Activated T-helper 2 cell treated with anti-CD3 and anti-CD28 coated beads, Interferon-gamma antibody, Interleukin-2, Interleukin-4, amounts not matched to agents 10 μg/mL and 5 μg/mL and 100 μg/mL, durations not matched to agents 14 hours and 24 hours and 36 hours (primary cell): Measurements from ENCODE around the gene CCL2. TPM values are rescaled to one million over a fixed set of nuclear protein-coding genes. Genes with fewer than 3 reads are reported as not detected.

Source experiments
- DNase-seq: peaks from one replicate; pipeline ENCODE4 v3.0.0; 2021; ENCODE audit warnings: low spot score
- H3K27ac Mint-ChIP-seq: one replicate; pipeline ENCODE4 v1.8.0; 2021; ENCODE audit warnings: mixed read lengths
- H3K27me3 Mint-ChIP-seq: one replicate; pipeline ENCODE4 v1.8.0; 2021; ENCODE audit warnings: low read depth, mixed read lengths
- H3K36me3 Mint-ChIP-seq: one replicate; pipeline ENCODE4 v1.8.0; 2021; ENCODE audit warnings: low read depth, mixed read lengths
- H3K4me1 Mint-ChIP-seq: one replicate; pipeline ENCODE4 v1.8.0; 2021; ENCODE audit warnings: low read depth, mixed read lengths
- H3K4me3 Mint-ChIP-seq: one replicate; pipeline ENCODE4 v1.8.0; 2021; ENCODE audit warnings: low read depth, mild to moderate bottlenecking, moderate library complexity, mixed read lengths
- H3K9me3 Mint-ChIP-seq: one replicate; pipeline ENCODE4 v1.8.0; 2021; ENCODE audit warnings: mixed read lengths
- intact Hi-C: fragments of 100-400 bp; cut with micrococcal nuclease; formaldehyde crosslinking; loops from one replicate; pipeline ENCODE4 v1.15.1; 2023
- total RNA-seq: library from RNA; stranded (reverse); gene quantifications from 2 replicates; pipeline ENCODE4 v1.2.3, GENCODE V29; 2022

The CCL2 gene
- total RNA-seq, 1 donor from 2014 or later: not detected

DNA sequence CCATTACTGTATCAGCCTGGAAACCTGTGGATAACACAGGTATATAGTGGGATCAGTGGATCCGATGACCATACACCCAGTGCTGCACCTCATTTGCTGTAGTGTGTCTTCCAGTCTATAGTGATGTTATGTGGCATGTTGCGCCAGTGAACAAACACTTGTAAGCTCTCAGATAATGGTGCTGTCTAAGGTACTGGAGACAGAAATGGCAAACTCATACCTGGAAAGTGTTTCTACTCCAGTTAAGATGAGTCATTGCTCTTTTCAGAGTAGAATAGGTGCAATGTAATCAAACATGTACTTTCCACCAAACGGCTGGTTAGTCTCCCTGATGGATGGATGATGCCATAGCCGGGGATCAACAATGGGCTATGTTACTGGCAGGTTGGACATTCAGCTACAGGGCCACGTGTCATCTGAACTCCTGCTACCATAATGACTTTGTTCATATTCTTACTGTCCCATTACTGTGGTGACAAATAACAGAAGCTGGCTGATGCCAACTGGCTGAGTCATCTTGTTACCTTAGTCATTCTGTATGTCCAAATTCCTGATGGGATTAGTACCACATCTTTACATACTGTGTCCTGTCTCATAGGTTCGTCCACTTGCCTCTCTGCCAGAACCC, 36.8 kb downstream of the CCL2 start:
- Mint-ChIP-seq H3K27me3 (peaks cover 18% of the 10 kb centered on the region), H3K4me1 (no peaks in the 10 kb centered on the region), H3K9me3 (no peaks in the 10 kb centered on the region), H3K27ac (no peak overlapping the region), H3K36me3 (no peaks in the 10 kb centered on the region), H3K4me3 (no peak overlapping the region)
- DNase-seq: no peak
- intact Hi-C loops: no loop called here

DNA sequence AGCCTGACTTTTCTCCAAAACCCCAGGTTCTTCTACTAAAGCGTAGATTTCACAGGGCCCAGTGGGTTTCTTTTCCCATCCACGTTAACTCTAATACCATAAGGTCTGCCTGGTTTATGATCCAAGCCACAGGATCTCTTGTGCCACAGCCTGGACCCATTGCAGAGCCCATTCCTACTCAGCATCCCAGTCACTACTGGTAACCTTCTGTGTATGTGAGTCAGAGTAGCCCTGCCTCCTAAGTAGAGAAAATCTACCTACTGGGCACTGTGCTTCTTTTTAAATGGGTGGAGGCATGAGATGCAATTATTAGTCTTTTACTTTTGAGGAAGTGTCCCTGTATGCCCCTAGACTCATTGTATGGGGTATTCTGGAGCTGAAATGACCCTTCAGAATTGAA, 43.9 kb downstream of the CCL2 start:
- H3K9me3 Mint-ChIP-seq: no peaks in the 10 kb centered on the region
- no peak overlapping the region for H3K4me3 Mint-ChIP-seq
- no peak for DNase-seq

DNA sequence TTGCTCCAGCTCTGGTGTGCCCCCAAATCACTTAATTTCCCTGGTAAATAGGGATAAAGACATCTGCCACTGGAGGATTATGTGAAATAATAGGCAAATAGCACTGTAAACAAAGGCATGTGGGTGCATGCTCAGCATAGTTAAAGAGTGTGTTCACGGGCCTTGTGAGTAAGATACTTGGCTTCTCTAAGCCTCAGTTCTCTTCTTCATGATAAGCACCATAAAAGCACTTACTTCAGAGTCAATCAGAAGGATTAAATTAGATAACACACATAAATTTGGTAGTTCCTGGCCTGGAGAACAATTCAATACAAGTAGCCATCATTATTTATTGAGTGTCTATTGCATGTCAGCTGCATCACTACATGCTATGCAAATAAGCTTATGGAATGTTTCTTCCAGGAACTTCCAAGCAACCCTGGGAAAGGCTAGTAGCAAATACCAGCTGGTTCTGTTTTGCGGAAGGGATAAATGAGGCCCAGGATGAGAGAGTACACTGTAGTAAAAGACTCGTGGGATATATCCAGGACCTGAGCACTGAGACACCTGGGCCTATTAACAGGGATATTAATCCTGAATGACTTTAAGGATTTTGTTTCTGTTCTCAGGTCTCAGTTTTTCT, 45.0 kb downstream of the CCL2 start:
- peaks cover 15% of the 10 kb centered on the region for H3K27me3 Mint-ChIP-seq
- no peak for DNase-seq
- intact Hi-C loops: no loop called here
- no peaks in the 10 kb centered on the region for H3K36me3 Mint-ChIP-seq
- H3K4me3 Mint-ChIP-seq: no peak overlapping the region
- H3K9me3 Mint-ChIP-seq: no peaks in the 10 kb centered on the region
- peaks cover 10% of the 10 kb centered on the region for H3K4me1 Mint-ChIP-seq
- no peak overlapping the region for H3K27ac Mint-ChIP-seq

More for the DNA sequence above, 43.9 kb downstream of the CCL2 start:
- Mint-ChIP-seq H3K4me1 (peaks cover 10% of the 10 kb centered on the region), H3K27me3 (peaks cover 10% of the 10 kb centered on the region), H3K27ac (no peak overlapping the region), H3K36me3 (no peaks in the 10 kb centered on the region)
- intact Hi-C loops: no loop called here

DNA sequence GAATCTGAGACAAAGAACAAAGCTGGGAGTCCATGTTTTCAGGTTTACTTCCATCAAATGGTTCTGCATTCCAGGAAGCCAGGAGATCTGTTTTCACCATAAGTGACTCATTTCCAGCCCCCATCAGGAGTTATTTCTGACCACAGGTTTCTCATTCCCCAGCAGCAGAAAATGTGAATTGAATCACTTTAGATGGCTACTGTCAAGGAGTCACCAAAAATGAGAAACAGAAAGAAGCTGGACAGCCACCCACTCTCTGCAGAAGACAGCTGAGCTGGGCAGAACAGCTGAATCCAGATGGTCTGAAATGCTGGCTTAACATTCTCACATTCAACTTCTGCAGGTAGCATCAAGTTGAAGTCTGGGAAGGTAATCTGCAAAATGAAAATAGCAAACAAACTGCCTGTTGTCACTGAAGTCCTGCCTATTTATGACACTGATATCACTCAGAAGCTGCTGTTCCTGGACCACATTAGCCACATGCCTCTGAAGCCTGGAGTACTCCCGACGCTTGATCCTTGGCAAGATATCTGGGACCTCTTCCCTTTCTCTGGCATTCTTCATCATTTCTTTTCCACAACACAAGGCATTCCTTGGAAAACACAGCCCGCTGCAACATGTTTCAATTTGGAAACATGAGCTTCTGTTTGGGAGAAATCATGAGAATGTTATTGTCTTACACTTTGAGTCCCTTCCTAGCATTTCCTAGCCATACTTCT, 45.7 kb downstream of the CCL2 start:
- Mint-ChIP-seq H3K9me3 (no peaks in the 10 kb centered on the region), H3K27ac (no peak overlapping the region), H3K36me3 (no peaks in the 10 kb centered on the region), H3K27me3 (peaks cover 15% of the 10 kb centered on the region), H3K4me1 (peaks cover 10% of the 10 kb centered on the region), H3K4me3 (no peak overlapping the region)
- no peak for DNase-seq
- intact Hi-C loops: no loop called here

DNA sequence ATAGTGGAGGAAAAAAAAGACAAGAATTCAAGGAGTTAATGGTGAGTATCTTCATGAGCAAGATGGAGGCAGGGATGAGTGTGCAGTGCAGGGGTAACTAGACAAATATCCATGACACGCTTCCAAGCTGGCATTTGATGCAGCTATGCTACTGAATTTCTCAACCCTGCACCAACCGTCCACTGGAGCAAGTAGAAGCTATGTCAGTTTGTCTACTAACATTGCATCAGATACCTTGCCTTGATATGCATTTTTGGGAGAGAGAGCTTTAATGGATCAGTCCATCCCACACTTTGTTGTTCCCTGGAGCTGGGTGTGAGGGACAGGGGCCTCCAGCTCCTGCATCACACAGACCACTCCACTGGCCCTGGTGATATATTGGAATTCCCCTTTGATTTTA, 46.9 kb downstream of the CCL2 start:
- intact Hi-C loops: no loop called here
- H3K4me1 Mint-ChIP-seq: peaks cover 13% of the 10 kb centered on the region
- no peaks in the 10 kb centered on the region for H3K9me3 Mint-ChIP-seq
- H3K36me3 Mint-ChIP-seq: no peaks in the 10 kb centered on the region
- no peak overlapping the region for H3K27ac Mint-ChIP-seq
- H3K27me3 Mint-ChIP-seq: peaks cover 15% of the 10 kb centered on the region
- no peak overlapping the region for H3K4me3 Mint-ChIP-seq
- DNase-seq: no peak

DNA sequence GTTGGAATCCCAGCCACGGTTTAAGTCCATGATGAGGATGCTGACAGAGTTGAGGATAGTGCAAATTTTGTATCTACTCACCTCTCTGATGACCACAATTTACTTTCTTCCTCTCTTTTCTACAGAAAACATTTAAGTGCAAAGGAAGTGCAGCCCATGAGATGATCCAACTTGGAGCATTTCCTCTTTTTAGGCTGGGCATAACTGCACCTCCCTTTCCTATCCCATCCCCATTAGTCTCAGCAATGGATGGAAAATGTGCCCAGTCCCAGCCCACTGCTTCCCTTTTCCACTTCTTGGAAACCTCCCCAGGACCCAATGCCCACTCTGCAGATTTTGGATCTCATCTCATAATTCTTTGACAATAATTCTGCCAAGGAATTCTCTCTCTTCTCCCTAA, 47.6 kb downstream of the CCL2 start:
- intact Hi-C loops: no loop called here
- Mint-ChIP-seq H3K36me3 (no peaks in the 10 kb centered on the region), H3K9me3 (no peaks in the 10 kb centered on the region), H3K27me3 (peaks cover 16% of the 10 kb centered on the region), H3K4me3 (no peak overlapping the region), H3K27ac (no peak overlapping the region), H3K4me1 (peaks cover 15% of the 10 kb centered on the region)
- DNase-seq: no peak

DNA sequence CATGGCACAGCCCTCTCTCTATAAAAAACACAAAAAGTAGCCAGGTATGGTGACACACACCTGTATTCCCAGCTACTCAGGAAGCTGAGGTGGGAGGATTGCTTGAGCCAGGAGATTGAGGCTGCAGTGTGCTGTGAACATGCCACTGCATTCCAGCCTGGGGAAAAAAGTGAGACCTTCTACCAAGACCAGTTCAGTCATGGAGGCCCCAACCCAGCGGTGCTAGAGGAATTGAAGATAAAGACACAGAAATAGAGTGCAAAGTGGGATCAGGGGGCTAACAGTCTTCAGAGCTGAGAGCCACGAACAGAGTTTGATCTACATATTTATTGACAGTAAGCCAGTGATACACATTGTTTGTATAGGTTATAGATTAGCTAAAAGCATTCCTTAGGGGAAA, 48.5 kb downstream of the CCL2 start:
- Mint-ChIP-seq H3K4me3 (no peak overlapping the region), H3K36me3 (no peaks in the 10 kb centered on the region), H3K27ac (no peak overlapping the region), H3K9me3 (no peaks in the 10 kb centered on the region), H3K27me3 (peaks cover 14% of the 10 kb centered on the region), H3K4me1 (peaks cover 18% of the 10 kb centered on the region)
- intact Hi-C loops: no loop called here
- DNase-seq: no peak

DNA sequence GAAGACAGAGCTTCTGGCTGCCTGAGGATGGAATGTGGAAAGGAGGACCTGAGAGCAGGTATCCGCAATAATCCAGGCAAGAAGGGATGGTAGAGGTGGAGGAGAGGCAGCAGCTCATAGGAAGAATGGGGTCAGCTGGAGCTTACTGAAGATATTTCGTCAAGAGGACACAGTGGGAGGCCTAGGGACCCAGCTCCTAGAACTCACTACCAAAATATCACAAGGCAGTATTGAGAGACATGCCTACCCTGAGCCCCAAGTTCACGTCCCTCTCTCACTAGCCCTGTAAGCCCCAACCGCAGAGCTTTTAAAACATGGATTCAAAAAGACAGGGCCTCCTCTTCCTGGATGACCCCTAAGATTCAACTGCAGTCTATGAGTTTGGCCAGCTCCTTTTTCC, 50.0 kb downstream of the CCL2 start:
- H3K9me3 Mint-ChIP-seq: no peaks in the 10 kb centered on the region
- intact Hi-C loops: no loop called here
- DNase-seq: no peak
- H3K27me3 Mint-ChIP-seq: peaks cover 22% of the 10 kb centered on the region
- peaks cover 17% of the 10 kb centered on the region for H3K4me1 Mint-ChIP-seq
- H3K27ac Mint-ChIP-seq: no peak overlapping the region
- H3K4me3 Mint-ChIP-seq: no peak overlapping the region
- H3K36me3 Mint-ChIP-seq: no peaks in the 10 kb centered on the region

DNA sequence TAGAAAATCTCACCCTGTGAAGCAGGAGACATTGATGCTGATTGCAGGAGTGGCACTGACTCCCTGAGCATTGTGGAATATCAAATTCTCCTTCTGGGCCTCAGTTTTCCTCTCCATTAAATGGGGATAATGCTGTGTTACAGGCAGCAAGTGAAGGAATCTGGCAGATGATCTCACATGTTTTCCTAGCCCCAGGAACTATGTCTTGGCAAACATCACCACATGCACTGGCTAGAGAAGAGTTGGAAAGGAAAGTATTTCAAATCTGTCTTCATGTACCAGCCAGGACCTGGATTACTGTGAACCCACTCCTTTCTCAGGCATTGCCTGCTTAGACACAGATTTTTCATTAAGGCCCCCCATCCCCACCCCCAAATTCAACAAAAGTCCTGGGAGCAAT, 50.5 kb downstream of the CCL2 start:
- intact Hi-C loops: loop anchor here (2.0 kb wide), 1 partner anchor 105 kb away; no protein-coding TSS in a partner anchor

DNA sequence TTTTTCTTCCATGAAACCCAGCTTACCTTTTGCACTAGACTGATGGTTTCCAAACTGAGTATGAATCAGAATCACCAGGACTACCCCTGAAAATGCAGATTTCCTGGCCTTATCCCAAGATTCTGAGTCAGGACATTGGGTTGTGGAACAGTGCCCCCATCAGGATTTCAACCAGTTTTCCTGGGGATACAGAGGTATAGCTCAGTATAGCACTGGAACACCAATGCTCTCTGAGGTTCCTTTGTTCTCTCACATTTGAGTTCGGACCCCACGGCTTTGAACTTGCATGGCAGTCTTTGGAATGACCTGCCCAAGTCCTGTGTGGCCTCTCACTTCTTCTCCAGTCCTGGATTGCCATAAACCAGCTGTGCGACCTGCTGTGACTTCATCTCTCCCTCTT, 51.4 kb downstream of the CCL2 start:
- intact Hi-C loops: loop anchor here (2.0 kb wide), 1 partner anchor 106 kb away; no protein-coding TSS in a partner anchor
- H3K4me3 Mint-ChIP-seq: no peak overlapping the region
- no peak overlapping the region for H3K27ac Mint-ChIP-seq
- DNase-seq: no peak
- H3K27me3 Mint-ChIP-seq: peaks cover 25% of the 10 kb centered on the region
- peaks cover 8% of the 10 kb centered on the region for H3K4me1 Mint-ChIP-seq
- no peaks in the 10 kb centered on the region for H3K9me3 Mint-ChIP-seq
- no peaks in the 10 kb centered on the region for H3K36me3 Mint-ChIP-seq

More for the DNA sequence above, 50.5 kb downstream of the CCL2 start:
- H3K27me3 Mint-ChIP-seq: peaks cover 22% of the 10 kb centered on the region
- H3K36me3 Mint-ChIP-seq: no peaks in the 10 kb centered on the region
- no peaks in the 10 kb centered on the region for H3K9me3 Mint-ChIP-seq
- H3K4me3 Mint-ChIP-seq: no peak overlapping the region
- H3K4me1 Mint-ChIP-seq: peaks cover 12% of the 10 kb centered on the region
- DNase-seq: no peak
- H3K27ac Mint-ChIP-seq: no peak overlapping the region

Other genes with a start within 250 kb of the CCL2 start
- gene CCL7, start 14.9 kb downstream of the CCL2 start, total RNA-seq: not detected in 2 replicates
- not detected in 2 replicates for gene CCL11, start 30.5 kb downstream of the CCL2 start, total RNA-seq
- gene CCL8, start 64.2 kb downstream of the CCL2 start, total RNA-seq: not detected in 2 replicates
- not detected in 2 replicates for gene CCL13, start 101.2 kb downstream of the CCL2 start, total RNA-seq
- 88.1 and 98.4 TPM in 2 replicates for gene CCL1, start 107.9 kb downstream of the CCL2 start, total RNA-seq